Measurements from ENCODE around the gene MPIG6B.
"Not testable (repeated sequence)": the region's sequence is repeated elsewhere in the genome, so short reads cannot be mapped to it uniquely, and the experiment has no call there.

Gene MPIG6B

DNA sequence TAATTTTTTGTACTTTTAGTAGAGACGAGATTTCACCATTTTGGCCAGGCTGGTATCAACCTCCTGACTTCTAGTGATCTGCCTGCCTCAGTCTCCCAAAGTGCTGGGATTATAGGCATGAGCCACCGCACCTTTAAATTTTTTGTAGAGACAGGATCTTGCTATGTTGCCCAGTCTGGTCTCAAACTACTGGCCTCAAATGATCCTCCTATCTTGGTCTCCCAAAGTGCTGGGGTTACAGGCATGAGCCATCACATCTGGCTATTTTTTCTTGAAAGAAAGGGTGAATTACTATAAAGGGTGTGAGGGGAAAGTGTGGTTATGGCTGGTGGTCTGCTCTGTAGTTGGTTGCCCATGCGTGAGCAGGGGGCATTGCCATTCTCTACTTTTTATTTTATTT, 14.9 kb upstream of the MPIG6B start:
- peaks cover 5 to 8% (median 6%) of the 10 kb centered on the region in 4 donors for H3K4me1 ChIP-seq
- no peaks in the 10 kb centered on the region for H3K9me3 ChIP-seq
- TF ChIP-seq, protein P1, sequence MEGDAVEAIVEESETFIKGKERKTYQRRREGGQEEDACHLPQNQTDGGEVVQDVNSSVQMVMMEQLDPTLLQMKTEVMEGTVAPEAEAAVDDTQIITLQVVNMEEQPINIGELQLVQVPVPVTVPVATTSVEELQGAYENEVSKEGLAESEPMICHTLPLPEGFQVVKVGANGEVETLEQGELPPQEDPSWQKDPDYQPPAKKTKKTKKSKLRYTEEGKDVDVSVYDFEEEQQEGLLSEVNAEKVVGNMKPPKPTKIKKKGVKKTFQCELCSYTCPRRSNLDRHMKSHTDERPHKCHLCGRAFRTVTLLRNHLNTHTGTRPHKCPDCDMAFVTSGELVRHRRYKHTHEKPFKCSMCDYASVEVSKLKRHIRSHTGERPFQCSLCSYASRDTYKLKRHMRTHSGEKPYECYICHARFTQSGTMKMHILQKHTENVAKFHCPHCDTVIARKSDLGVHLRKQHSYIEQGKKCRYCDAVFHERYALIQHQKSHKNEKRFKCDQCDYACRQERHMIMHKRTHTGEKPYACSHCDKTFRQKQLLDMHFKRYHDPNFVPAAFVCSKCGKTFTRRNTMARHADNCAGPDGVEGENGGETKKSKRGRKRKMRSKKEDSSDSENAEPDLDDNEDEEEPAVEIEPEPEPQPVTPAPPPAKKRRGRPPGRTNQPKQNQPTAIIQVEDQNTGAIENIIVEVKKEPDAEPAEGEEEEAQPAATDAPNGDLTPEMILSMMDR (IDR thresholded peaks at IDR 0.05) = no peak
- H3K27ac ChIP-seq = no peak overlapping the region
- DNase-seq = no peak
- H3K4me3 ChIP-seq = no peak overlapping the region
- peaks cover 0 to 29% of the 10 kb centered on the region in 2 donors for H3K27me3 ChIP-seq
- H3K36me3 ChIP-seq = no peaks in the 10 kb centered on the region
- intact Hi-C loops (cut with DNase I; ENCODE audit: low total_unique reads) = no loop called here

DNA sequence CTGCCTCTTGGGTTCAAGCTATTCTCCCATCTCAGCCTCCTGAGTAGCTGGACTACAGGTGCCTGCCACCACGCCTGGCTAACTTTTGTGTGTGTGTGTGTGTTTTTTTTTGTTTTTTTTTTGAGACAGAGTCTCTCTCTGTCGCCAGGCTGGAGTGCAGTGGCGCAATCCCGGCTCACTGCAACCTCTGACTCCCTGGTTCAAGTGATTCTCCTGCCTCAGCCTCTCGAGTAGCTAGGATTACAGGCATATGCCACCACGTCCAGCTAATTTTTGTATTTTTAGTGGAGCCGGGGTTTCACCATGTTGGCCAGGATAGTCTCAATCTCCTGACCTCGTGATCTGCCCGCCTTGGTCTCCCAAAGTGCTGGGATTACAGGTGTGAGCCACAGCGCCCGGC, 14.0 kb upstream of the MPIG6B start:
- DNase-seq; H3K4me1 ChIP-seq; H3K27ac ChIP-seq; H3K9me3 ChIP-seq; H3K4me3 ChIP-seq; intact Hi-C loops (cut with DNase I; ENCODE audit: low total_unique reads); H3K36me3 ChIP-seq: not testable (repeated sequence)
- H3K27me3 ChIP-seq = peaks cover 0 to 29% of the 10 kb centered on the region in 2 donors

DNA sequence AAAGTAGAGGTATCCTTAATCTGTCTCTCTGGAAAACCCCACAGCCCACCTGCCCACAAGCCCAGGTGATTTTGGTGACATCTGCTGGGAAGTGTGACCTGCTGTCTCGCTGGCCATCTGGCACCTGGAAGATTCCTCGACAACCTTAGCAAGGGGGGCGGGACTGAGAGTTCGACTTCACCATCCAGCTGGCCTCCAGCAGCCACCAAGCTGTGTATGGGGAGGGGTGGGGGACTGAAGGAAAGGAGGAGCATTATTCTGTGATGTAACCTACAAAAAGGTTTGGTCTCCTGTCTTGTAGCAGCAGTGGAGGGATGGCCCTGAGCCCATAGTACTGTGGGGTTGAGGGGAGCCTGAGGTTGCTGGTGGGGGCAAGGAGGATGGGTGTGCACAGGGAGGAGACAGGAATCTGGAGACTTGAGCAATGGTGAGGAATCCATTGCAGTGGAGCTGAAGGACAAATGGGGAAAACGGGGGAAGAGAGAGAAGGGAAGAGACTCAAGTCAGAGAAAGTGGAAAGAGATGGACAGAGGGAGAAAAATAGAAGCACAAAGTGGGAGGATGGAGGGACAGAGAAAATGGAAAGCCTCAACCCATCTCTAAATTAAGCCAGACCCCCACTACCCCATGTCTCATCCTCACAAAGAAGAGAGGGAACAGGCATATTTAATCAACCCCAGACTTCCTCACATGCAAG, 12.5 kb upstream of the MPIG6B start:
- Histone ChIP-seq H3K36me3 (no peaks in the 10 kb centered on the region), H3K27me3 (peaks cover 0 to 29% of the 10 kb centered on the region in 2 donors), H3K27ac (no peak overlapping the region), H3K4me3 (no peak overlapping the region), H3K4me1 (no peaks in the 10 kb centered on the region), H3K9me3 (no peaks in the 10 kb centered on the region)
- intact Hi-C loops (cut with DNase I; ENCODE audit: low total_unique reads) = loop anchor here (5.0 kb wide), 1 partner anchor 573 kb away; the partner anchor contains the start of gene PSORS1C2
- no peak for DNase-seq
- TF ChIP-seq, protein P1 (IDR thresholded peaks at IDR 0.05) = no peak

DNA sequence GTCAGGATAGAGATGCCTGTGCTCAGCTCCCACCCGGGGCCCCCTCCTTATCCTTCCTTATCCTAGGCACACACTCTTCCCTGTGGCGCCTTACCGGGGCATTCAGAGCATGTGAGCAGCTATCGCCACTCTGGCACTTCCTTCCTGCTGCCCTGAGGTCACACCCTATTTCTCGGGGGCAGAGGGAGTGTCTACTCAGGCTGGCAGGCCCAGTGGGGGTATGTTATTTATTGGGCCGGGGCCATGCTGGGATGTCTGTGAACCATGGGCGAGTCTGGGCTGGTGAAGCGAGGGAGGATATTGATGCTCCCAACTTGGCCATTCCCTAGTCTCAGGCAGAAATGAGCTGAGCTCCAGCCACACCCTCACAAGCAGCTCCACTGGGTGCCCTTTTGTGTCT, 11.9 kb upstream of the MPIG6B start:
- no peaks in the 10 kb centered on the region for H3K4me1 ChIP-seq
- DNase-seq = no peak
- H3K27ac ChIP-seq = no peak overlapping the region
- intact Hi-C loops (cut with DNase I; ENCODE audit: low total_unique reads) = loop anchor here (5.0 kb wide), 1 partner anchor 574 kb away; the partner anchor contains the start of gene PSORS1C2
- H3K9me3 ChIP-seq = no peaks in the 10 kb centered on the region
- peaks cover 0 to 29% of the 10 kb centered on the region in 2 donors for H3K27me3 ChIP-seq
- no peaks in the 10 kb centered on the region for H3K36me3 ChIP-seq
- H3K4me3 ChIP-seq = no peak overlapping the region
- TF ChIP-seq, protein P1 (IDR thresholded peaks at IDR 0.05) = no peak

DNA sequence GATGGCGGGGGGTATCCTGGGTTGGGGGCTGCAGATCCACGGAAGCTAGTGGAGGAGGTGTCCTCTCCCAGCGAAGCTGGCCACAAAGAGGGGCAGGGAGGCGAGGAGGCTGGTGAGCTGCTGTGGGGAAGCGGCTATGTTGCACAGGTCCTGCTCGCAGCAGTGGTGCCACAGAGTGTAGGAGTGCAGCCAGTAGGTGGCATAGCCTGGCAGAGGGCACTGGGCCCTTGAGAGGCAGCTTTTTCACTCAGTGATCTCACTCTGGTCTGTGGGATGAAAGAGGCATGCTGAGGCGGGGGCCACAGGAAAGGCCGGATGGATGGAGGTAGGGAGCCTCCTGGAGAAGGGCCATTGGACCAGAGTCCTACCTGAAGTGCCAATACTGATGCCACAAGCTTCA, 10.9 kb upstream of the MPIG6B start:
- Histone ChIP-seq H3K27me3 (peaks cover 0 to 29% of the 10 kb centered on the region in 2 donors), H3K4me3 (no peak overlapping the region), H3K9me3 (no peaks in the 10 kb centered on the region), H3K27ac (no peak overlapping the region), H3K36me3 (no peaks in the 10 kb centered on the region), H3K4me1 (no peaks in the 10 kb centered on the region)
- TF ChIP-seq, protein P1 (IDR thresholded peaks at IDR 0.05) = peak in 1 of 2 experiments; percentile 8
- intact Hi-C loops (cut with DNase I; ENCODE audit: low total_unique reads) = loop anchor here (5.0 kb wide), 1 partner anchor 575 kb away; the partner anchor contains the start of gene PSORS1C2
- no peak for DNase-seq

DNA sequence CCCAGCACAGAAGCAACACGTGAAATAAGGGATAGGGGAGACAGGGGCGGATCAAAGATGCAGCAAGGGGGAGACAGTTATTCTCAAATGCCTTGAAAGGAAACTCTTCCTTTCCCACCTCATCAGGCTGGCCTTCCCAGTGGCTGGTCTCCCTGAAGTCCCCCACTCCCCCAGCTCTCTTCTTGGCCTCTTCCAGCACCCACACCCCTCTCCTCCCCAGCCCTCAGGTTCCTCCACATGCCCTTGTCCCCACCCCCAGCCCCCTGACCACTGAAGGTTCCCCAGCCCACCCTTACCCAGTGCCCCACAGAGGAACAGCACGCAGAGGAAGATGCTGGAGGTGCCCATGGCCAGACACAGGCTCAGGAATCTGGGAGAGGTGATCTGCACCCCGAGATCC, 9.7 kb upstream of the MPIG6B start:
- TF ChIP-seq, protein P1 (IDR thresholded peaks at IDR 0.05) = no peak
- no peak for DNase-seq
- Histone ChIP-seq H3K27me3 (peaks cover 0 to 29% of the 10 kb centered on the region in 2 donors), H3K9me3 (no peaks in the 10 kb centered on the region), H3K4me1 (no peaks in the 10 kb centered on the region), H3K36me3 (no peaks in the 10 kb centered on the region), H3K27ac (no peak overlapping the region), H3K4me3 (no peak overlapping the region)
- intact Hi-C loops (cut with DNase I; ENCODE audit: low total_unique reads) = loop anchor here (5.0 kb wide), 1 partner anchor 576 kb away; the partner anchor contains the start of gene PSORS1C2

Data from tibial artery (tissue), 4 donors.